ENCODE results near the gene PWP2.
"Not testable (repeated sequence)": the region's sequence is repeated elsewhere in the genome, so short reads cannot be mapped to it uniquely, and the experiment has no call there.

- not testable (repeated sequence) for TF ChIP-seq ZNF274 (IDR thresholded peaks at IDR 0.05; ENCODE audit: low read depth, low read length); YY1 (IDR thresholded peaks at IDR 0.05; ENCODE audit: insufficient read depth, insufficient read length)
Observed at GRCh38 chr21:44170863-44171262, 63.7 kb downstream of the PWP2 start.

Measured in NT2/D1 (cell line).